HFF-Myc (cell line): ENCODE measurements around the gene BTN1A1.

Source experiments
- DNase-seq: peaks from one replicate; pipeline ENCODE4 v3.0.0-alpha.2; 2011; ENCODE audit warnings: low read depth; ENCODE audit errors: extremely low read depth
- H3K4me3 ChIP-seq: replicated peaks from 2 replicates; pipeline ENCODE4 v1.5.1; 2011; ENCODE audit warnings: low read depth, mild to moderate bottlenecking, control low read depth, low read length
- TF ChIP-seq, protein P1 (sequence below): IDR thresholded peaks from 2 replicates; pipeline ENCODE4 v1.5.1; 2012; ENCODE audit warnings: mild to moderate bottlenecking, low read depth, low read length, control low read depth; ENCODE audit errors: missing control alignments

BTN1A1 gene, protein sequence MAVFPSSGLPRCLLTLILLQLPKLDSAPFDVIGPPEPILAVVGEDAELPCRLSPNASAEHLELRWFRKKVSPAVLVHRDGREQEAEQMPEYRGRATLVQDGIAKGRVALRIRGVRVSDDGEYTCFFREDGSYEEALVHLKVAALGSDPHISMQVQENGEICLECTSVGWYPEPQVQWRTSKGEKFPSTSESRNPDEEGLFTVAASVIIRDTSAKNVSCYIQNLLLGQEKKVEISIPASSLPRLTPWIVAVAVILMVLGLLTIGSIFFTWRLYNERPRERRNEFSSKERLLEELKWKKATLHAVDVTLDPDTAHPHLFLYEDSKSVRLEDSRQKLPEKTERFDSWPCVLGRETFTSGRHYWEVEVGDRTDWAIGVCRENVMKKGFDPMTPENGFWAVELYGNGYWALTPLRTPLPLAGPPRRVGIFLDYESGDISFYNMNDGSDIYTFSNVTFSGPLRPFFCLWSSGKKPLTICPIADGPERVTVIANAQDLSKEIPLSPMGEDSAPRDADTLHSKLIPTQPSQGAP

DNA sequence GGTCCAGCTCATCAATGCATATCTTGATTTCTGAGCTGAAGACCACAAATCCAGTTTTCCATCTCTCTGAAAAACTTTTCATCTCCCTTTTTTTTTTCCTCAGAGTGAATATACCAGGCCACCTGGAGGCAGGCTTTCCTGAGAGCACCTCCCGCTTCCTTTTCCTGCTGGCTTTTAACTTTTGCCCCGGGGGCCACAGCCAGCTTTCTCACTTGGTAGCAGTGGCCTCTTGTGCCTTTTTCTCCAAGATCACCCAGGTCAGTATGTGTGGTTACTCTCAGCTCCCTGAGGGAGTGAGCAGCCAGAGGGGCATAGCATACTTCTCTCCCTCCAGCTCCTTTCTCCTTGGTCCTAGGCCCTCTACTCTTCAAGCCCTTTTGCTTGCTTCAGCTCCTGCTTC lies at the start of gene BTN1A1:
Gene BTN1A1 (plus strand): TSS at position 202 of the 400 bp plus-strand sequence. CDS start 984 bp downstream, outside the sequence.
- TF ChIP-seq, protein P1, sequence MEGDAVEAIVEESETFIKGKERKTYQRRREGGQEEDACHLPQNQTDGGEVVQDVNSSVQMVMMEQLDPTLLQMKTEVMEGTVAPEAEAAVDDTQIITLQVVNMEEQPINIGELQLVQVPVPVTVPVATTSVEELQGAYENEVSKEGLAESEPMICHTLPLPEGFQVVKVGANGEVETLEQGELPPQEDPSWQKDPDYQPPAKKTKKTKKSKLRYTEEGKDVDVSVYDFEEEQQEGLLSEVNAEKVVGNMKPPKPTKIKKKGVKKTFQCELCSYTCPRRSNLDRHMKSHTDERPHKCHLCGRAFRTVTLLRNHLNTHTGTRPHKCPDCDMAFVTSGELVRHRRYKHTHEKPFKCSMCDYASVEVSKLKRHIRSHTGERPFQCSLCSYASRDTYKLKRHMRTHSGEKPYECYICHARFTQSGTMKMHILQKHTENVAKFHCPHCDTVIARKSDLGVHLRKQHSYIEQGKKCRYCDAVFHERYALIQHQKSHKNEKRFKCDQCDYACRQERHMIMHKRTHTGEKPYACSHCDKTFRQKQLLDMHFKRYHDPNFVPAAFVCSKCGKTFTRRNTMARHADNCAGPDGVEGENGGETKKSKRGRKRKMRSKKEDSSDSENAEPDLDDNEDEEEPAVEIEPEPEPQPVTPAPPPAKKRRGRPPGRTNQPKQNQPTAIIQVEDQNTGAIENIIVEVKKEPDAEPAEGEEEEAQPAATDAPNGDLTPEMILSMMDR = no peak
- DNase-seq = no peak
- H3K4me3 ChIP-seq = no peak within 1 kb of the TSS

DNA sequence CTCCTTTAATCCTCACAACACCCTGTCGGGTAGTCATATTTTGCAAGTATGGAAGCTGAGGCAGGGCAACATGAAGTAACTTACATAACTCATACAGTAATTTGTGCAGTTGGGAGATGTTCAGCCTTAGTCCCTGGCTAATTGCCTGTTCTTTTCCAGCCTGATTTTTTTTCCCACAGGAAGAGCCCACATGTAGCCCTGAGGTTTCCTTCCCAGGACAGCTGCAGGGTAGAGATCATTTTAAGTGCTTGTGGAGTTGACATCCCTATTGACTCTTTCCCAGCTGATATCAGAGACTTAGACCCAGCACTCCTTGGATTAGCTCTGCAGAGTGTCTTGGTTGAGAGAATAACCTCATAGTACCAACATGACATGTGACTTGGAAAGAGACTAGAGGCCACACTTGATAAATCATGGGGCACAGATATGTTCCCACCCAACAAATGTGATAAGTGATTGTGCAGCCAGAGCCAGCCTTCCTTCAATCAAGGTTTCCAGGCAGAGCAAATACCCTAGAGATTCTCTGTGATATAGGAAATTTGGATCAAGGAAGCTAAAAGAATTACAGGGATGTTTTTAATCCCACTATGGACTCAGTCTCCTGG lies 47.4 kb upstream of the BTN1A1 start:
- H3K4me3 ChIP-seq = no peak overlapping the region
- no peak for DNase-seq
- TF ChIP-seq, protein P1 = no peak

DNA sequence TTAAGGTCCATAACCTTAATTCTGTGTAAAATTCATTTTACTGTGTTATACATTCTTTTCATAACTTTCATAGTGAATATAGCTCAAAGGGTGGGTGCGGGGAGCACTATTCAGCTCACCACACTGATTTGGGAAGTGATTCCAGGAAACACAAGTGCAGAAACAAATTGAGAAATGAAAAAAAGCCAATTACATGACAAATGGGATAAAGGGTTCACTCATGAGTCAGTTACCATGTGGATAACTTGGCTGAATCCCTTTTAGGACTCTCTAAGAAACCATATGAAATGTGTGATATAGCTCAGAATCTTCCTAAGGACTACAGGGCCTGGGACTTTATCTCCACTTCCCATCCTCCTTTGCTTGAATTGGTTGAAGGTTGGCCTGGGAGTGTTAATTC lies 45.5 kb upstream of the BTN1A1 start:
- TF ChIP-seq, protein P1 = no peak
- no peak overlapping the region for H3K4me3 ChIP-seq
- no peak for DNase-seq

DNA sequence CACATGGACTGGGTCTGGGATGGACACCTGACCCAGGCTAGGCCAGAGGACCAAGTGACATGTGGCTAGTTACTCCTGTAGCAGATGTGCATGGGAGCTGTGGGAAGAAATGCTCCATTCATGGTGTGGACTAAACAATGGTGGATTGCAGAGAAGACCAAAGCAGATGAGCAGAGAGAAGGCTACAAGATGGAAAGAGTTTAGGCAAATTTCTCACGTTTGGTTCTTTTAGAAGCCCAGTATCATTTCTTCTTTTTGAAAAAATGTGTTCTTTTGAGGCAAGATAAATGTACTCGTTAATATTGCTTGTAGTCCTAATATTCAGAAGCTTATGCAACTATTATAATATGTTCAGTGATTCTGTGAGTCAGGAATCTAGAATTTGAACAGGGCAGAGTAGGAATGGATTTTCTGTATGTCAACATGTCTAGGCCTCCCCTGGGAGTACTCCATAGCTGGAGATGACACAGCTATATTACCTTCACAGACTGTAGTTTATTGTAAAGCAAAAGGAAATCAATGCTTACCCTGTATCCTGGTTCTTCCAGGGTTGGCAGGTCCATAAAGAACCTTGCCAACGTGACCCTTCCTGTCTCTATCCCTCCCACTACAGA lies 44.6 kb upstream of the BTN1A1 start:
- DNase-seq = no peak
- TF ChIP-seq, protein P1 = no peak
- H3K4me3 ChIP-seq = no peak overlapping the region

DNA sequence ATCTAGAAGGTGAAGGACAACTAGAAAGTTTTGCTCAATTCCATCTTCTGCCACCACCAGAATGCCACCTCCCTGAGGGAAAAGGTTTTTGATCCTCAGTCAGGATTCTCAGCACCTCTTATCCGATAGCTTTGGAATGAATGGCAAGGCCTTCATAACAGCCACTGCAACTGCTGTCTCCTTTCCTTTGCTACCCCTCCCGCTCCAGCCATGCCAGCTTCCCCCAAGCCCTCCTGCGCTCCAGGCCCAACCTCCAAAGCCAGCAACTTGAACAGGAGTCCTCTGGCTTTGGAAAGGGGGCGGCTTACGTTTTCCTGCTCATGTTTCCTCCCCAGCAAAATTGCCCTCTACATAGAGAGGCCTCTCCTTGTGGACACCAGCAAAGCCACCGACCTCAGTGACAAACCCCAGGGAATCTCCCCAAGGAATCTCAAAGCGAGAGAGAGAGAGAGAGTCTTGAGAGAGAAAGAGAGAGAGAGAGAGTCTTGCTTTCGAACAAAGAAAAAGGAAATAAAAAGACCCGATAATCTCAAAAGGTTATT lies 42.8 kb upstream of the BTN1A1 start:
- no peak for DNase-seq
- peak overlapping the region; percentile 84 for H3K4me3 ChIP-seq
- TF ChIP-seq, protein P1 = no peak

DNA sequence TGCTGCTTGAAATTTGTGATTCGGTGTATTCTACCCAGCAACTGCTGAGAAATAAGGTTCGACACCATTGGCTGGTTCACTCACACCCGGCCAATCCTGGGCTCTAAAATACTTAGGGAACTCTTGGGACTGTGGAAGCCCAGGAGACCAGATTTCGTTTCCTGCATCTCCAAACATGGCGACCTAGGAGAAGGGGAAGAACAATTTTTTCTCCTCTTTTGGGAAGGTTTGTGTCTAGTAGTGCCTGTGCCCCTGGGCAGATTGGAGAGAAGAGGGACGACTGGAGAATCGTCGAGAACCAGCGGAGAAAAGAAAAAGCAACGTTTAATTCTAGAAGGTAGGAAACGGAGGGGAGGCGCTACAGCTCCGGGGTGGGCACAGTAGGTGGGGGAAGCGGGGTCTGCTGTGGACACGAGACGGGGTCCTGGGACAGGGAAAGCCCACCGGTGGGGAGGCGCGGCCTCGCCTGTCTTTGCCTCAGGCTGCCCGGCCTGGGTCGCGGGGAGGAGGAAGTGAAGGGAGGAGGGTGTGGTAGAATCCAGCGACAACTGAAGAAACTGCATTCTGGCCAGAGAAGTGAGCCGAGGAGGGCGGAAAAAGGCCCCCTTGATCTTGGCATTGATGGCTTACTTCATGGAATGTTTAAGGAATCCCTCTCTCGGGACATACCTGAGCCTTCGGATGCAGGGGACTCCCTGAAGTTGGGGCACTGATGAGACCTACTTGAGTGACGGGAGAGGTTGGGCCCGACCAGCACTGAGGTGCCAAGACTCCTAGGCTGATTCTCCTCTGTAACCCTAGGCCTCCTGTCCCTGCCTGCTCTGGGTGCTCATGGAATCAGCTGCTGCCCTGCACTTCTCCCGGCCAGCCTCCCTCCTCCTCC lies 42.1 kb upstream of the BTN1A1 start, which contains the start of gene BTN2A1:
Gene BTN2A1 (plus strand): TSS at position 150 of the 883 bp plus-strand sequence. CDS start 682 bp downstream, at position 832.
- peak; percentile 84 for DNase-seq
- H3K4me3 ChIP-seq = peak within 1 kb of the TSS; percentile 84
- TF ChIP-seq, protein P1 = no peak
